GM18867 (cell line): ENCODE results near the gene SKI.
A peak's percentile ranks its signal among the peaks of the same experiment; 100 is the strongest.

ENCODE experiments used
- ATAC-seq: cut with Tn5 transposase; IDR thresholded peaks from one replicate; pipeline ENCODE4 v1.9.1; 2021; ENCODE audit warnings: mild to moderate bottlenecking, moderate library complexity; ENCODE audit not compliant: unreplicated experiment

The SKI gene

GRCh38 chr1:2194319-2194897 is 33.7 kb upstream of the SKI start, which contains the start of gene FAAP20:
TSS of gene FAAP20 (minus strand) at chr1:2194772. CDS start at chr1:2194749, 23 bp downstream.
- ATAC-seq: peak; percentile 50

DNA sequence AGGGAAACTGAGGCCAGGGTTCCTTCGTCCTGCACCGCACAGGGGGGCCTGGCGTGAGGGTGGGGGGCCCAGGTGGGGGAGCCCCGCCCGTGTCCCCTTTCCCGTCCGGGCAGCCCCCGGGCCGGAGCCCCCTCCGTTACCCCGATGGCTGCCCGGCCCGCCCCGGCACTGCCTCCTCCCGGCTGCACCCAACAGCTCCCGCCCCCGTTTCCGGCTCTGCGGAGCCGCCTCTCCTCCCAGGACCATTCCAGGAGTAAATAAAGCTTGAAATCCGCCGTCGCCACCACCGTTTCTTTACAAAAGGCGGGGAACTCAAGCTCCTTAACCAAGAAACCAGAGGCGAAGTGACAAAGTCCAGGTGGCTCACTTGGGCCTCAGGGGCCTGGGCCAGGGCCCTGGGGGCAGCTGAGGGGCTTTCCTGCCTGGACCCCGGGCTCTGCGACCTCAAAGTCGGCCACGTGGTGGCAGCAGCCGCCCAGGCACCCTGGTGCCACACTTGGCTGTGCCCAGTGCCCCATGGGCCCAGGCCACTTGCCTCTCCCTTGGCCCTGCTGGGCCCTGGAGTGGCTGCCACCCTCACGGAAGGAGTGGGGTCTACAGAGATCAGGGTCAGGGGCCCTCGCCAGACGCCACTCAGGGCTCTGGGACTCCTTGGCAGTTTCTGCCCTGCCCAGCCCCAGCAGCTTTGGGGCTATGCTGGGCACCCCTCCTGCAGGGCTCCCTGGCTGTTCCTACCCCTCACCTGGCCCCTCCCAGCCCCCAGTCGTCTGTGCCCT is 33.0 kb upstream of the SKI start:
- peak; percentile 59 for ATAC-seq

GRCh38 chr1:2195785-2196184 is 32.3 kb upstream of the SKI start:
- ATAC-seq: no peak

DNA sequence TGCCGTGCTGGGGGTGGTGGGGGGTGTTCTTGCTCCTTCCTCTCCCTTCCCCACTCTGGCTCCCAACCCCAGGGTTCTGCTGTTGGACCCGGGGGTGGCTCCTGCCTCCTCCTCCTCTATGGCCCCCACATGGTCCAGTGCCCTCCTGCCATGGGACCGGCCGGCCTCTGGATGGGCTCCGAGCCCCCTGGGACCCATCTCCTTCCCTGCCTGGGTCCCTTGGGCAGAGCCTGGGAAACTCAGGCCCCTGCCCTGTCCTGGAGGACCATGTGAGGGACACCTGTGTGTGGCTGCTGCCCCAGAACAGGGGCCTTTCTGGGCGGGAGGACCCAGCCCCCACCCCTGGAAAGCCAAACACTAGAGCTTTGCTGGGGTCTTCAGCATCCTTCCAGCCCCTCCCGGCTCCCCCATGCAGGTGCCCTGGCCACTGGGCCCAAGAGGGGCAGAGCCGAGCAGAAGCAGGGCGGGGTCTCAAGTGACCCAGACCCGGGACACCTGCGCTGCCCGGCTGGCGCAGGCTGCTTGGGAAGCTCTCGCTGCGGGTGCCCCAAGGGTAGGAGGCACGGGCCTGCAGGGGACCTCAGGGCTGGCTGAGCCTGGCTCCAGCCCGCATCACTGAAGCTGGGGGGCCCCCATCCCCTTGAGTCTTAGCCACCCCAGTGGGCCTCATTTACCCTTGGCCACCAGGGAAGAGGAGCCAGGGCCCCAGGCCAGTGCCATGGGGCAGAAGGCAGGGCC is 31.0 kb upstream of the SKI start:
- no peak for ATAC-seq

DNA sequence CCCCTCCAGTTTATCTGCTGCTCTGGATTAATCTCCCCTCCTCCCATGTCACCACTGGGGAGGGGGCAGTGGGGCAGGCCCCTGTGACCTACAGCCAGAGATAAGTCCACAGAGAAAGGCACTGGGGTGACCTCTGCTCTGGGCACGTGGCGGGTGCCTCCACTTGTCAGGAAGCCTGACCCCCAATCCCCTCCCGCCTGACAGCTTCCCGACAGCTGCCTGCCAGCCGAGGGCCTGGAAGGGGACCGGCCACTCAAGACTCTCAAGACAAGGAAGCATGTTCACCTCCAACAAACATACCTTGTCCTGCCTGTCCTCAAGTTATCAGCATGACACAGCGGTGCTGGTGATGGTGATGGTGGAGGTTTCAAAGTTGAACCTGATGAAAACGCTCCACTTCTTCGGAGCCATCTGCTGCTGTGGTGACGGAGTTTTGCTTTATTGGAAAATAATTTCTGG is 30.4 kb upstream of the SKI start:
- no peak for ATAC-seq

DNA sequence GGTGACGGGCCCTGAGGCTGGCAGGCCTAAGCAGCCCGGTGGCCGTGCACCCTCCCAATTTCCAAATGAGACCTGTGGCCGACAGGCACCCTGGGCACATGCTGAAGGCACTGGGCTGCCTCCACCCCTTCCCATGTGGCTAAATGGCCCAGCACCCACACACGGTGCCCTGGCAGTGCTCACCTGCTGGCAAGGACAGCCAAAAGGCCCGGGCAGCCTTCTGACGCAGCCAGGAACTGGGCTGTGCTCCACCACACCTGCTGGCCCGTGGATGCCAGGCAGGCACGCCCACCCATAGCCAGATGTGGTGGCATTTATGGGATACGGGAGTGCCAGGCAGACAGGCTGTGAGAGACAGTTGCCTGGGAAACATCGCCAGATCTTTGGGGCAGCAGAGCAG is 29.5 kb upstream of the SKI start:
- no peak for ATAC-seq

DNA sequence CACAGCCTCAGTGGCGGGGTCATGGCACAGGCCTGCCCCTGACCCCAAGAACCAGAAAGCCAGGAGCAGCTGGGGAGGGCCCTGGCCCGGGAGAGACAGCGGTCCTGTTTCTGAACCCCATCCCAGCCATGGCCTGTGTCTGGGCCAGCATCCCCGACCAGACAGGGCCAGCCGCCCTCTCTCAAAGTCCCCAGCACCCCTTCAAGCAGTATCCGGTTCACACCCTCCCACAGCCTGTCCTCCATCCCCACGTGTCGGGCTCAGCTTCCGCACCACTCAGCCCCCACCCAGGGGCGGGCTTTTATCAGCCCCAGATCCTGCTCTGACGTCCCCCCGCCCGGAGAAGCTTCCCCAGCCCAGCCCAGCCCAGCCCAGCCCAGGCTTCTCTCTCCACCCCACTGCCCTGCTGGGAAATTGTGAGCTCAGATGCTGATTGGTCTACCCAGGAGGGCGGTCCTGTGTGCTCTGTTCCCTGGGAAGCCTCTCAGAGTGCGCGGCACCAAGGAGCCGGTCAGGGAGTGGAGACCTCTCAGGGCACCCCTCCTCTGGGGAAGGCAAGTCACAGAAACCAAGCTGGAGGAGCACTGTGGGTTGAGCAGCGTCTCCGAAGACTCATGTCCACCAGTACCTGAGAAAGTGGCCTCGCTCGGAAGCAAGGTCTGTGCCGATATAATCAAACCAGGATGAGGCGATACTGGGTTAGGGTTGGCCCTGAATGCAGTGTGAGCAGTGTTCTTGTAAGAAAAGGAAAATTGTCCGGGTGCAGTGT is 28.9 kb upstream of the SKI start:
- no peak for ATAC-seq

GRCh38 chr1:2200308-2200943 is 27.7 kb upstream of the SKI start:
- ATAC-seq: no peak

GRCh38 chr1:2201062-2201461 is 27.1 kb upstream of the SKI start:
- ATAC-seq: no peak

- no peak for ATAC-seq
Observed at GRCh38 chr1:2202008-2202575, 26.0 kb upstream of the SKI start.

GRCh38 chr1:2202843-2203601 is 25.1 kb upstream of the SKI start:
- ATAC-seq: no peak

DNA sequence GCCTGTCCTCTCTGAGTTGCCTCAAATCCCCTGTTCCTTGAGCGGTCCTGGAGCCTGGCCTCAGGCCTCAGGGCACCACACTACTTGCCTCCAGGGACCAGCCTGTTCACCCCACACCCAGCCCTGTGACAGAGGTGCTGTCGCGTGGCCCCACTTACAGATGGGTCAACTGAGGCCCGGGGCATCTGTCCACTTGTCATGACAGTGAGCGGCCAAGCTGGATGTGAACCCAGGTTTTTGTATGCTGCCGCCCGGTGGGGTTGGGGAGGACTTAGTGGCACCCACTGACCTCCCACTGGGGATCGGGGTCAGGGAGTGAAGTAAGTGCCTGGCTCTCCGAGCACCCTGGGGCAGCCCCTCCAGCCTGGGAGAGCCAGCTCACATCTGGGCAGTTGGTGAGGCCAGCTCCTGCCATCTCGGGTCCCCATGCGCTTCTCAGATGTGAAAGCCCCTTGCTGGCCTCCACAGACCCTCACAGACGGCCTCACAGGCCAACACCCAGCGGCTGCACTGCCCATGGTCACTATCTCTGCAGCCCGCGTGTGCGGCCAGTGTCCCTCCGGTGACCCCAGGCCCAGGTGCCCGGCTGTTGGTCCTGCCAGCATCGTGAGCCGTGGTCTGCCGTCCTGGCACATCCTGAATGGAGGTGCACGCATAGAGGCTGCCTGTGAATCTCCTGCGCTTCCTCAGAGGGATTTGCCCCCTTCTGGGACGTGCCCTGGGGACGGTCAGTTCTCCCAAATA is 24.3 kb upstream of the SKI start:
- no peak for ATAC-seq

DNA sequence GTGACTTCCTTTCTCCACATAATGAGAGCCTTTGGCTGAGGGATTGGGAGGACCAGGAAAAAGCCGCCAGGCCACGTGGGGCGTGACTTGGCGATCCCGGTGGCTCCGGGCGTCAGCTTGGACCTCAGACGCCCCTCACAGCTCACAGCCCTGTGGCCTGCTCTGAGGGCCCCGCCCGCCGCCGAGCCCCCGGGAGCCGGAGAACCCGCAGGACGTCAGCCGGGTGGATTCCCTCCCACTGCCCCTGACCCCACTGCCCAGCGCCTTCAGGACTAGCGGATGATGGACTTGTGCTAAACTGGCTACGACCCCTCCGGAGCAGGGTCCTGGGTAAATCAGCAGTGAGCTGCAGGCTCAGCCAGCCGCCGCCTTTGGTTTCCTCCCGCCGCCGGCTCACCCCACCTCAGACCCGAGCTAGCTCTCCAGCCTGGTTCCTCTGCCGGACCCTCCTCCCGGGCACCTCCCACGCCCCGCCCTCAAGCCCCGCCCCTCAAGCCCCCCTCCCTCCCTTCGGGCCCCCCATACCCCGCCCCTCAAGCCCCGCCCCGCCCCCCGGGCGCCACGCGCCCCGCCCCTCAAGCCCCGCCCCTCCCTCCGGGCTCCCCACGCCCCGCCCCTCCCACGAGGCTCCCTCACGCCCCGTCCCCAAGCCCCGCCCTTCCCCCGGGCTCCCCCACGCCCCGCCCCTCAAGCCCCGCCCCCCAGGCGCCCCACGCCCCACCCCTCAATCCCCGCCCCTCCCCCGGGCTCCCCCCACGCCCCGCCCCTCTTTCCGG is 23.5 kb upstream of the SKI start:
- ATAC-seq: no peak

DNA sequence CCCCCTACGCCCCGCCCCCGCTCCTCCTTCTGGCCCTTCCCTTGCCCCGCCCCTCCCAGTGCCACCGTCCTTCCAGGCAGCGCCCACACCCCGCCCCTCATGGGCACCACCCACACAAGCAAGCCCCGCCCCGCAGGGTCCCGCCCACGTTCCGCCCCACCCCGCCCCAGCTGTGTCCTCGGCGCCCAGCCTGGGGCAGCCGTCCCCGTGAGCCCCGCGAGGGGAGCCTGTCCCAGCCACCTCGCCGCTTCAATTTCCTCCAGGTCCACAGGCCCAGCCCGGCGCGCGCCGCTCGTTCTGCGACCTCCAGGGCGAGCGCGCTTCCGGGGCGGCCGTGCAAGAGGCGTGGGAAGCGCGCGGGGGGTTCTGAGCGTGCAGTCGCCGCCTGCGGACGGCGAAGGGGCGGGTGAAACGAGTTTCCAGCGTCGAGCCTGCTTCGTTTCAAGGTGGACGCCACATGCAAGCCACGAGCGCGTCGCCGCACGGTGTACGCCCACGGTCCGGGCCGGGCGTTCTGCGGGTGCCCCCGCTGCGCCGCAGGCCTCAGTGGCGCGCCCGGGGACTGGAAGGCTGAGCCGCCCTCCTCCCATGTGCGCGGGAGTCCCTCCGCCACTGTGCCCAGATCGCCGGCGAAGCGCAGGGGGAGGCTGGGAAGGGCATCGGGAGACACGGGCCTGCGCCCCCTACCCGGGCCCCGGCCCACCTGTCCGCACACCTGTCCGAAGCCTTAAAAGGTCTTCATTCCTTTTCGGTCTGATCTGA is 22.7 kb upstream of the SKI start:
- peak; percentile 64 for ATAC-seq

GRCh38 chr1:2206813-2207487 is 21.2 kb upstream of the SKI start:
- ATAC-seq: no peak

- ATAC-seq: no peak
Observed at GRCh38 chr1:2208309-2209239, 19.5 kb upstream of the SKI start.
